Progenitor cell of endocrine pancreas (in vitro differentiated cells): ENCODE results near the gene C1QL4. TPM values are rescaled to one million over a fixed set of nuclear protein-coding genes. Genes with fewer than 3 reads are reported as not detected.

ENCODE experiments used
- DNase-seq: peaks from one replicate; pipeline ENCODE4 v3.0.0; 2021; ENCODE audit warnings: low spot score; ENCODE audit not compliant: unreplicated experiment
- H3K27ac Mint-ChIP-seq: 2 replicates; pipeline ENCODE4 v1.8.0; 2021; ENCODE audit warnings: mild to moderate bottlenecking, moderate library complexity, mixed read lengths
- H3K27me3 Mint-ChIP-seq: 2 replicates; pipeline ENCODE4 v1.8.0; 2021; ENCODE audit warnings: mixed read lengths
- H3K36me3 Mint-ChIP-seq: 2 replicates; pipeline ENCODE4 v1.8.0; 2022; ENCODE audit warnings: mixed read lengths; ENCODE audit not compliant: insufficient read depth
- H3K4me1 Mint-ChIP-seq: 2 replicates; pipeline ENCODE4 v1.8.0; 2021; ENCODE audit warnings: low read depth, mixed read lengths
- H3K4me3 Mint-ChIP-seq: 2 replicates; pipeline ENCODE4 v1.8.0; 2021; ENCODE audit warnings: low read depth, mild to moderate bottlenecking, moderate library complexity, mixed read lengths
- H3K9me3 Mint-ChIP-seq: 2 replicates; pipeline ENCODE4 v1.8.0; 2021; ENCODE audit warnings: low read depth, mixed read lengths
- CTCF ChIP-seq: fragments of 200-600 bp; sonication (generic); IDR thresholded peaks from one replicate; pipeline ENCODE4 v1.5.0; 2021; ENCODE audit warnings: antibody characterized with exemption, mild to moderate bottlenecking; ENCODE audit not compliant: unreplicated experiment
- total RNA-seq: library from RNA; stranded (reverse); gene quantifications from 2 replicates; pipeline ENCODE4 v1.2.1, GENCODE V29; 2021

Gene C1QL4
- total RNA-seq, 1 donor from 2014 or later = 0.79 TPM

- Mint-ChIP-seq H3K27me3 (peaks cover 6% of the 10 kb centered on the region), H3K9me3 (no peaks in the 10 kb centered on the region), H3K4me1 (peaks cover 33% of the 10 kb centered on the region), H3K27ac (peak overlapping the region; percentile 83), H3K36me3 (peaks cover 6% of the 10 kb centered on the region), H3K4me3 (peak overlapping the region; percentile 80)
- DNase-seq = peak; percentile 94
- peak; percentile 99 for TF ChIP-seq CTCF
Observed at GRCh38 chr12:49347311-49348193, 10.6 kb upstream of the C1QL4 start.

GRCh38 chr12:49346659-49347310, 9.8 kb upstream of the C1QL4 start, which contains the start of gene DNAJC22:
TSS of gene DNAJC22 (plus strand) at chr12:49346888. CDS start at chr12:49348873, 1,985 bp downstream.
- Mint-ChIP-seq H3K27me3 (peaks cover 7% of the 10 kb centered on the region), H3K4me1 (peaks cover 33% of the 10 kb centered on the region), H3K27ac (peak within 1 kb of the TSS; percentile 89), H3K4me3 (peak within 1 kb of the TSS; percentile 80), H3K9me3 (no peaks in the 10 kb centered on the region), H3K36me3 (peaks cover 4% of the 10 kb centered on the region)
- TF ChIP-seq CTCF = no peak
- DNase-seq = no peak

GRCh38 chr12:49345825-49346658, 9.1 kb upstream of the C1QL4 start:
- Mint-ChIP-seq H3K4me1 (peaks cover 33% of the 10 kb centered on the region), H3K4me3 (peak overlapping the region; percentile 80), H3K27ac (peak overlapping the region; percentile 79), H3K27me3 (peaks cover 14% of the 10 kb centered on the region), H3K36me3 (peaks cover 2% of the 10 kb centered on the region), H3K9me3 (no peaks in the 10 kb centered on the region)
- no peak for TF ChIP-seq CTCF
- no peak for DNase-seq

GRCh38 chr12:49345051-49345824, 8.2 kb upstream of the C1QL4 start:
- Mint-ChIP-seq H3K27me3 (peaks cover 22% of the 10 kb centered on the region), H3K36me3 (no peaks in the 10 kb centered on the region), H3K4me3 (peak overlapping the region; percentile 80), H3K9me3 (no peaks in the 10 kb centered on the region), H3K27ac (peak overlapping the region; percentile 79), H3K4me1 (peaks cover 33% of the 10 kb centered on the region)
- TF ChIP-seq CTCF = no peak
- peak; percentile 68 for DNase-seq
